ENCODE results near the gene MAPK13. TPM values are rescaled to one million over a fixed set of nuclear protein-coding genes. Genes with fewer than 3 reads are reported as not detected.
A peak's percentile ranks its signal among the peaks of the same experiment; 100 is the strongest.

MAPK13 gene
- total RNA-seq, 1 donor from 2014 or later = 70.6 TPM

- FAIRE-seq = peak; percentile 85
- no peak overlapping the region for H3K4me3 ChIP-seq (ENCODE audit: low read depth, low read length)
- peaks cover 6% of the 10 kb centered on the region for H3K36me3 ChIP-seq (ENCODE audit: control insufficient read depth, insufficient read depth, low read length)
- TF ChIP-seq CTCF (IDR thresholded peaks at IDR 0.05; ENCODE audit: insufficient read depth, low read length, severe bottlenecking) = no peak
- no peaks in the 10 kb centered on the region for H3K27me3 ChIP-seq (ENCODE audit: control insufficient read depth, insufficient read depth, low read length)
- DNase-seq (ENCODE audit: low read depth) = no peak
Observed at GRCh38 chr6:36111526-36111925, 18.8 kb upstream of the MAPK13 start.

GRCh38 chr6:36113049-36113448 lies 17.3 kb upstream of the MAPK13 start:
- no peak overlapping the region for H3K4me3 ChIP-seq (ENCODE audit: low read depth, low read length)
- no peak for TF ChIP-seq CTCF (IDR thresholded peaks at IDR 0.05; ENCODE audit: insufficient read depth, low read length, severe bottlenecking)
- no peak for DNase-seq (ENCODE audit: low read depth)
- FAIRE-seq = no peak
- peaks cover 4% of the 10 kb centered on the region for H3K36me3 ChIP-seq (ENCODE audit: control insufficient read depth, insufficient read depth, low read length)
- H3K27me3 ChIP-seq (ENCODE audit: control insufficient read depth, insufficient read depth, low read length) = no peaks in the 10 kb centered on the region

GRCh38 chr6:36113703-36114102 lies 16.6 kb upstream of the MAPK13 start:
- no peak for DNase-seq (ENCODE audit: low read depth)
- Histone ChIP-seq H3K4me3 (ENCODE audit: low read depth, low read length) (no peak overlapping the region), H3K36me3 (ENCODE audit: control insufficient read depth, insufficient read depth, low read length) (peaks cover 1% of the 10 kb centered on the region), H3K27me3 (ENCODE audit: control insufficient read depth, insufficient read depth, low read length) (no peaks in the 10 kb centered on the region)
- TF ChIP-seq CTCF (IDR thresholded peaks at IDR 0.05; ENCODE audit: insufficient read depth, low read length, severe bottlenecking) = no peak
- no peak for FAIRE-seq

- DNase-seq (ENCODE audit: low read depth) (no peak), FAIRE-seq (no peak)
- Histone ChIP-seq H3K27me3 (ENCODE audit: control insufficient read depth, insufficient read depth, low read length) (no peaks in the 10 kb centered on the region), H3K4me3 (ENCODE audit: low read depth, low read length) (no peak overlapping the region), H3K36me3 (ENCODE audit: control insufficient read depth, insufficient read depth, low read length) (no peaks in the 10 kb centered on the region)
- TF ChIP-seq CTCF (IDR thresholded peaks at IDR 0.05; ENCODE audit: insufficient read depth, low read length, severe bottlenecking) = no peak
Observed at GRCh38 chr6:36114798-36115408, 15.4 kb upstream of the MAPK13 start.

- Histone ChIP-seq H3K4me3 (ENCODE audit: low read depth, low read length) (no peak overlapping the region), H3K27me3 (ENCODE audit: control insufficient read depth, insufficient read depth, low read length) (no peaks in the 10 kb centered on the region), H3K36me3 (ENCODE audit: control insufficient read depth, insufficient read depth, low read length) (no peaks in the 10 kb centered on the region)
- DNase-seq (ENCODE audit: low read depth) (no peak), FAIRE-seq (no peak)
- no peak for TF ChIP-seq CTCF (IDR thresholded peaks at IDR 0.05; ENCODE audit: insufficient read depth, low read length, severe bottlenecking)
Observed at GRCh38 chr6:36115412-36115811, 14.9 kb upstream of the MAPK13 start.
